Gastroesophageal sphincter (tissue), 3 donors: ENCODE results near the gene KAZN.

Source experiments
- EP300 ChIP-seq: sonication (generic); formaldehyde crosslinking; IDR thresholded peaks from one replicate; pipeline ENCODE4 v1.6.1; 2017; ENCODE audit warnings: antibody characterized with exemption, mild to moderate bottlenecking
- POLR2A ChIP-seq, 2 donors: fragments of 450-650 bp; IDR thresholded peaks; one replicate each; pipeline ENCODE4 v1.6.1; 2017; ENCODE audit warnings: antibody characterized with exemption in 2 of 2, mild to moderate bottlenecking in 2 of 2, moderate library complexity in 1 of 2
- POLR2AphosphoS5 ChIP-seq: sonication (generic); formaldehyde crosslinking; IDR thresholded peaks from one replicate; pipeline ENCODE4 v1.6.1; 2017; ENCODE audit warnings: antibody characterized with exemption
- TF ChIP-seq, protein P1 (sequence below), 4 experiments: fragments of 200-600 bp in 2 of 4; fragments of 450-650 bp in 2 of 4; sonication (generic) in 1 of 4; IDR thresholded peaks; one replicate each; pipeline ENCODE4 v1.5.1; 2017 to 2019; ENCODE audit warnings: antibody characterized with exemption in 4 of 4, mild to moderate bottlenecking in 2 of 4, moderate library complexity in 2 of 4

DNA sequence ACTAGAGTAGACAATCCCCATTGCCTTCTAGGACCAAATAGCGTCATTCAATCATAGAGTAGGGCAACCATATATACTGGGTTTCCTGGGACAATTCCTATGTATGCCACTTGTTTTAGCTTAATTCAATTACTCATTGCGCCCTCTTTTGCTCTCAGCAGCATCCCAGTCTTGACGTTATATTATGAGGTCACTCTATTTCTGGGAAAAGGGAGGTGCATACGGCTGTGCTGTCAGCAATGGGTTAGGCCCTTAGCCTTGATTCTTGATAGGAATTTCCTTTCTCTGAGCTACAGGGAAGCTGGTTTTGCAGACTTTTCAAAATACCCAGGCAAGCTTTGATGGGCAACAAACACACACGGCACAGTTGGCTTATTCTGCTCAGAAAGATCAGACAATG lies 4.4 kb upstream of the KAZN start:
- TF ChIP-seq, protein P1, sequence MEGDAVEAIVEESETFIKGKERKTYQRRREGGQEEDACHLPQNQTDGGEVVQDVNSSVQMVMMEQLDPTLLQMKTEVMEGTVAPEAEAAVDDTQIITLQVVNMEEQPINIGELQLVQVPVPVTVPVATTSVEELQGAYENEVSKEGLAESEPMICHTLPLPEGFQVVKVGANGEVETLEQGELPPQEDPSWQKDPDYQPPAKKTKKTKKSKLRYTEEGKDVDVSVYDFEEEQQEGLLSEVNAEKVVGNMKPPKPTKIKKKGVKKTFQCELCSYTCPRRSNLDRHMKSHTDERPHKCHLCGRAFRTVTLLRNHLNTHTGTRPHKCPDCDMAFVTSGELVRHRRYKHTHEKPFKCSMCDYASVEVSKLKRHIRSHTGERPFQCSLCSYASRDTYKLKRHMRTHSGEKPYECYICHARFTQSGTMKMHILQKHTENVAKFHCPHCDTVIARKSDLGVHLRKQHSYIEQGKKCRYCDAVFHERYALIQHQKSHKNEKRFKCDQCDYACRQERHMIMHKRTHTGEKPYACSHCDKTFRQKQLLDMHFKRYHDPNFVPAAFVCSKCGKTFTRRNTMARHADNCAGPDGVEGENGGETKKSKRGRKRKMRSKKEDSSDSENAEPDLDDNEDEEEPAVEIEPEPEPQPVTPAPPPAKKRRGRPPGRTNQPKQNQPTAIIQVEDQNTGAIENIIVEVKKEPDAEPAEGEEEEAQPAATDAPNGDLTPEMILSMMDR (IDR thresholded peaks at IDR 0.05): no peak
- TF ChIP-seq POLR2A (IDR thresholded peaks at IDR 0.05) (no peak), POLR2AphosphoS5 (no peak), EP300 (no peak)
